Uterus (tissue), 4 donors: Measurements from ENCODE around the gene NEDD4L. TPM values are rescaled to one million over a fixed set of nuclear protein-coding genes. Genes with fewer than 3 reads are reported as not detected.

Experiments
- DNase-seq, 2 donors: peaks; one replicate each; pipeline ENCODE4 v3.0.0-alpha.2; 2019 to 2020
- H3K27ac ChIP-seq, 2 donors: fragments of 200-600 bp; sonication (generic); 1 replicate in 1 of 2; 2 replicates in 1 of 2; pipeline ENCODE4 v1.5.1; 2016 to 2018
- H3K27me3 ChIP-seq, 2 donors: fragments of 200-600 bp; sonication (generic); one replicate each; pipeline ENCODE4 v1.5.1; 2018 to 2019; ENCODE audit warnings: control low read depth in 1 of 2
- H3K36me3 ChIP-seq, 2 donors: fragments of 200-600 bp; sonication (generic); one replicate each; pipeline ENCODE4 v1.5.1; 2019; ENCODE audit warnings: control low read depth in 1 of 2
- H3K4me1 ChIP-seq, 2 donors: fragments of 200-600 bp; sonication (generic); one replicate each; pipeline ENCODE4 v1.5.1; 2018 to 2019; ENCODE audit warnings: control low read depth in 1 of 2
- H3K4me3 ChIP-seq, 2 donors: fragments of 200-600 bp; sonication (generic); 1 replicate in 1 of 2; 2 replicates in 1 of 2; pipeline ENCODE4 v1.5.1; 2018 to 2019; ENCODE audit warnings: mild to moderate bottlenecking in 1 of 2
- H3K9me3 ChIP-seq, 2 donors: fragments of 200-600 bp; sonication (generic); one replicate each; pipeline ENCODE4 v1.5.1; 2019; ENCODE audit warnings: control low read depth in 1 of 2
- CTCF ChIP-seq, 4 experiments: fragments of 200-600 bp in 2 of 4; fragments of 450-650 bp in 2 of 4; sonication (generic) in 2 of 4; IDR thresholded peaks; one replicate each; pipeline ENCODE4 v1.5.1; 2016 to 2019; ENCODE audit warnings: antibody characterized with exemption in 4 of 4, mild to moderate bottlenecking in 2 of 4, moderate library complexity in 1 of 4
- POLR2A ChIP-seq, 2 donors: fragments of 450-650 bp; IDR thresholded peaks; one replicate each; pipeline ENCODE4 v1.6.1; 2016; ENCODE audit warnings: antibody characterized with exemption in 2 of 2, mild to moderate bottlenecking in 1 of 2, moderate library complexity in 1 of 2
- intact Hi-C: fragments of 100-400 bp; cut with DNase I; formaldehyde crosslinking; loops from one replicate; pipeline ENCODE4 v1.15.1; 2023; ENCODE audit warnings: low total_unique reads
- total RNA-seq, 4 donors: library from RNA; depleted of rRNA in 3 of 4; stranded (reverse); fragments of >200 nt in 3 of 4; gene quantifications; one replicate each; pipeline versions ENCODE4 v1.1.0 to v1.2.4, GENCODE V29; 2014 to 2023
- donor health status: DM: yes; HTN: yes; CAD: no.

Gene NEDD4L
- total RNA-seq, 4 donors from 2014 or later = 6.2 to 45.9 (median 32.3) TPM

DNA sequence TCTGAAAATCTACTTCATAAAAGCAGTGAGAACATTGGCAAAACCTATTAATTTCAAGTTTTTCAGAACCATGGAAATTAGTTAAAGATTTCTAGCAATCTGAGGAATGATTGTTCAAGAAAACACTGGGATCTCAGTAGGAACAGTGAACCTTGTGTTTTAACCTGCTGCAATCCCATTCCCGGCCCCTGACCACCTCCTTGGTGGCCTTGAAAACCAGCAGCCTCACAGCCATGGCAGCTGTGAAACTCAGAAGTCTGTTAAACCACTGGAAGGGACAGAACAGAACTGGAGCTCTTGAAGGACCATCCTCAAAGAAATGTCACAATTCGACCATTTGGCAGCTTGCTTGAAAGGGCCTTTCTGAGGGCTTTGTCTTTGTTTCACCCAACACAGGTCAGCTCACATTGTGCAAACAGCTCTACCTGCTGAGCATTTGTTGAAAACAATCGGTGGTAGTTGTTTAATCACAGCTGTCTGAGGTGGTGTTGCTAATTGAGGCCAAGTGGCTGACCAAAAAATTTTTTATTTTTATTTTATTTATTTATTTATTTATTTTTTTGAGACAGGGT lies 25.8 kb downstream of the NEDD4L start:
- Histone ChIP-seq H3K4me1 (no peaks in the 10 kb centered on the region), H3K36me3 (no peaks in the 10 kb centered on the region), H3K27me3 (no peaks in the 10 kb centered on the region), H3K9me3 (no peaks in the 10 kb centered on the region), H3K4me3 (no peak overlapping the region), H3K27ac (no peak overlapping the region)
- intact Hi-C loops = no loop called here
- TF ChIP-seq POLR2A (IDR thresholded peaks at IDR 0.05) (no peak), CTCF (IDR thresholded peaks at IDR 0.05) (no peak)
- DNase-seq = no peak

GRCh38 chr18:58076052-58076451 lies 32.0 kb downstream of the NEDD4L start:
- Histone ChIP-seq H3K36me3 (no peaks in the 10 kb centered on the region), H3K4me1 (no peaks in the 10 kb centered on the region), H3K4me3 (no peak overlapping the region), H3K27ac (no peak overlapping the region), H3K9me3 (no peaks in the 10 kb centered on the region), H3K27me3 (no peaks in the 10 kb centered on the region)
- TF ChIP-seq CTCF (IDR thresholded peaks at IDR 0.05) = no peak
- TF ChIP-seq POLR2A (IDR thresholded peaks at IDR 0.05) = no peak
- no peak for DNase-seq
- intact Hi-C loops = no loop called here

DNA sequence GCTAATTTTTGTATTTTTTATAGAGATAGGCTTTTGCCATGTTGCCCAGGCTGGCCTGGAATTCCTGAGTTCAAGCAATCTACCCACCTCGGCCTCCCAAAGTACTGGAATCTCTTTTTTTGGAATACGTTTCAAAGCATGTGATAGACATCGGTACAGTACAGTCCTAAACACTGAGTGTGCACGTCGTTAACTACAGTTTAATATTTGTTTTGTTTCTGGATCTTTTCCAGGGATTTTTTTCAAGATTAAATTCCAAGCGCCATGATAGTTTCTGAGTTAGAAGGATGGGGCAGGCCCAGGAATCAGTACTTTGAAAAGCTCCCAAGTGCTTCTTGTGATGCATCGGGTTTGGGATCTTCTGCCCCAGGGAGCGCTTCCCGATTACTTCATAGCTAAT lies 33.3 kb downstream of the NEDD4L start:
- Histone ChIP-seq H3K4me3 (no peak overlapping the region), H3K36me3 (no peaks in the 10 kb centered on the region), H3K27me3 (no peaks in the 10 kb centered on the region), H3K4me1 (no peaks in the 10 kb centered on the region), H3K9me3 (no peaks in the 10 kb centered on the region), H3K27ac (no peak overlapping the region)
- intact Hi-C loops = no loop called here
- no peak for TF ChIP-seq POLR2A (IDR thresholded peaks at IDR 0.05)
- no peak for DNase-seq

- Histone ChIP-seq H3K4me1 (no peaks in the 10 kb centered on the region), H3K27me3 (no peaks in the 10 kb centered on the region), H3K27ac (no peak overlapping the region), H3K4me3 (no peak overlapping the region), H3K36me3 (no peaks in the 10 kb centered on the region), H3K9me3 (no peaks in the 10 kb centered on the region)
- TF ChIP-seq POLR2A (IDR thresholded peaks at IDR 0.05) (no peak), CTCF (IDR thresholded peaks at IDR 0.05) (no peak)
- no peak for DNase-seq
- intact Hi-C loops = no loop called here
Observed at GRCh38 chr18:58078889-58079573, 35.0 kb downstream of the NEDD4L start.

GRCh38 chr18:58080451-58080850 lies 36.4 kb downstream of the NEDD4L start:
- intact Hi-C loops = no loop called here
- TF ChIP-seq CTCF (IDR thresholded peaks at IDR 0.05) (no peak), POLR2A (IDR thresholded peaks at IDR 0.05) (no peak)
- no peaks in the 10 kb centered on the region for H3K27me3 ChIP-seq
- no peaks in the 10 kb centered on the region for H3K36me3 ChIP-seq
- H3K4me3 ChIP-seq = no peak overlapping the region
- H3K27ac ChIP-seq = no peak overlapping the region
- no peak for DNase-seq
- no peaks in the 10 kb centered on the region for H3K4me1 ChIP-seq
- H3K9me3 ChIP-seq = no peaks in the 10 kb centered on the region
